ENCODE measurements around the gene PROSER2. TPM values are rescaled to one million over a fixed set of nuclear protein-coding genes. Genes with fewer than 3 reads are reported as not detected.

The PROSER2 gene
- total RNA-seq, 4 donors from 2014 or later, result 2.1 to 25.6 (median 6.5) TPM

- Histone ChIP-seq H3K4me3 (no peak overlapping the region), H3K27ac (no peak overlapping the region), H3K27me3 (no peaks in the 10 kb centered on the region), H3K4me1 (no peaks in the 10 kb centered on the region), H3K9me3 (no peaks in the 10 kb centered on the region), H3K36me3 (no peaks in the 10 kb centered on the region)
- intact Hi-C loops (cut with DNase I; ENCODE audit: low total_unique reads), result no loop called here
- DNase-seq, result no peak
- TF ChIP-seq POLR2A (IDR thresholded peaks at IDR 0.05) (no peak), CTCF (IDR thresholded peaks at IDR 0.05) (no peak)
These were observed 85.4 kb downstream of the PROSER2 start for GRCh38 chr10:11908536-11908935.

GRCh38 chr10:11908991-11909390, 85.8 kb downstream of the PROSER2 start:
- intact Hi-C loops (cut with DNase I; ENCODE audit: low total_unique reads), result no loop called here
- no peak for TF ChIP-seq CTCF (IDR thresholded peaks at IDR 0.05)
- no peak for TF ChIP-seq POLR2A (IDR thresholded peaks at IDR 0.05)
- Histone ChIP-seq H3K27ac (no peak overlapping the region), H3K36me3 (no peaks in the 10 kb centered on the region), H3K9me3 (no peaks in the 10 kb centered on the region), H3K27me3 (no peaks in the 10 kb centered on the region), H3K4me1 (no peaks in the 10 kb centered on the region), H3K4me3 (no peak overlapping the region)
- DNase-seq, result no peak

- Histone ChIP-seq H3K4me3 (no peak overlapping the region), H3K27me3 (no peaks in the 10 kb centered on the region), H3K36me3 (no peaks in the 10 kb centered on the region), H3K9me3 (no peaks in the 10 kb centered on the region), H3K27ac (no peak overlapping the region), H3K4me1 (no peaks in the 10 kb centered on the region)
- TF ChIP-seq CTCF (IDR thresholded peaks at IDR 0.05) (no peak), POLR2A (IDR thresholded peaks at IDR 0.05) (no peak)
- intact Hi-C loops (cut with DNase I; ENCODE audit: low total_unique reads), result no loop called here
- no peak for DNase-seq
These were observed 86.5 kb downstream of the PROSER2 start for GRCh38 chr10:11909618-11910017.

- intact Hi-C loops (cut with DNase I; ENCODE audit: low total_unique reads), result no loop called here
- no peaks in the 10 kb centered on the region for H3K27me3 ChIP-seq
- TF ChIP-seq CTCF (IDR thresholded peaks at IDR 0.05) (no peak), POLR2A (IDR thresholded peaks at IDR 0.05) (no peak)
- no peak overlapping the region for H3K4me3 ChIP-seq
- H3K4me1 ChIP-seq, result no peaks in the 10 kb centered on the region
- H3K36me3 ChIP-seq, result no peaks in the 10 kb centered on the region
- DNase-seq, result no peak
- no peaks in the 10 kb centered on the region for H3K9me3 ChIP-seq
- H3K27ac ChIP-seq, result no peak overlapping the region
These were observed 86.9 kb downstream of the PROSER2 start for GRCh38 chr10:11910102-11910501.

- no peaks in the 10 kb centered on the region for H3K4me1 ChIP-seq
- no peaks in the 10 kb centered on the region for H3K27me3 ChIP-seq
- H3K9me3 ChIP-seq, result no peaks in the 10 kb centered on the region
- H3K36me3 ChIP-seq, result no peaks in the 10 kb centered on the region
- TF ChIP-seq POLR2A (IDR thresholded peaks at IDR 0.05), result no peak
- no peak for TF ChIP-seq CTCF (IDR thresholded peaks at IDR 0.05)
- DNase-seq, result no peak
- H3K27ac ChIP-seq, result no peak overlapping the region
- no peak overlapping the region for H3K4me3 ChIP-seq
- intact Hi-C loops (cut with DNase I; ENCODE audit: low total_unique reads), result no loop called here
These were observed 90.0 kb downstream of the PROSER2 start for GRCh38 chr10:11913079-11913641.

Measured in uterus (tissue), 4 donors.